NT2/D1 (cell line): ENCODE measurements around the gene PPP2CA.

Source experiments
- SUZ12 ChIP-seq: IDR thresholded peaks from 2 replicates; pipeline ENCODE4 v1.6.1; 2011; ENCODE audit not compliant: insufficient read length, insufficient read depth; ENCODE audit errors: extremely low read depth
- ZNF274 ChIP-seq: IDR thresholded peaks from 2 replicates; pipeline ENCODE4 v1.6.1; 2011; ENCODE audit warnings: mild to moderate bottlenecking, low read depth, low read length

DNA sequence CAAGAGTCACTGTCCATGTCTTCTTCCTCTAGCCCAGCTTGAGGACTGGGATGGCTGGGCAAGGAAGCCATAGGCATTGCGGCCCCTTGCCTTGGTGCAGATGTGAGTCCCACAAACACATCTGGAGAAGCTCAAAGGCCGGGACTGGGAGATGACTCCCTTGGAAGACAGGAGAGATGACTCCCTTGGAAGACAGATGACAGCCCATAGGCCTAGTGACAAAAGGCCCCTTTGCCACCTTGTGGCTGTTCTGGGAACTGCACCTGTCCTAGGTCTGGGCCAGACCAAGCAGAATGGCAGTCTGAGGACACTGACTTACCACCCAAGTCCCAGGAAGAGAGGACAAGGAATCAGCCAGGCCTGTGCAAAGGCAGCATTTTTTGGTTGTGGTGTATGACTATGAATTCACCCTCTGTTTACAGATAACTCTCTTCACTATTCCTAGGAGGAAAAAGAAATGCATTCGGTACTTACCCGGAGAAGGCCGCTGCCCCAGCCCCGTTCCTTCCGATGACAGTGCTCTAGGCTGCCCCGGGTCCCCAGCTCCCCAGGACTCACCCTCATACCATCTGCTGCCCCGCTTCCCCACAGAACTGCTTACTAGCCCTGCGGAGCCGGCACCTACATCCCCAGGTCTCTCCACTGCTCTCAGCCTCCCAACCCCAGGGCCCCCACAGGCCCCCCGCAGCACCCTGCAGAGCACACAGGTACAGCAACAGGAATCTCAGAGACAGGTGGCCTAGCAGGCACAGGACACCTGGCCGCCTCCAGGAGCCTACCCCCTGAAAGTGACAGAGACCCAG, 79.9 kb downstream of the PPP2CA start:
- no peak for TF ChIP-seq SUZ12
- no peak for TF ChIP-seq ZNF274
